Endothelial cell of umbilical vein (primary cell): Measurements from ENCODE around the gene TMEM178B. TPM values are rescaled to one million over a fixed set of nuclear protein-coding genes. Genes with fewer than 3 reads are reported as not detected.

Experiments
- BruUV-seq: library from RNA; stranded (reverse); fragments of 400-500 nt; replicated peaks from 2 replicates; lab custom pipeline; 2021; lab: Mats Ljungman, UMichigan
- CTCF ChIA-PET: fragments of 300-600, 350-600 bp; sonication (Branson Sonifier 250); formaldehyde crosslinking; loops from one replicate; lab custom pipeline; 2021; ENCODE audit warnings: antibody characterized with exemption, inconsistent platforms; lab: Charles Lee
- POLR2A ChIA-PET: fragments of 300-600, 350-600 bp; sonication (Branson Sonifier 250); formaldehyde crosslinking; loops from one replicate; lab custom pipeline; 2021; ENCODE audit warnings: antibody characterized with exemption, inconsistent platforms; lab: Charles Lee
- DNase-seq: peaks from one replicate; pipeline ENCODE4 v3.0.0-alpha.2; 2011; ENCODE audit warnings: low read depth, low spot score
- FAIRE-seq: peaks from 2 replicates; lab custom pipeline; 2011; peaks lifted over from hg19 to GRCh38; lab: Jason Lieb, UNC
- H2AFZ ChIP-seq: 2 replicates; pipeline ENCODE4 v1.6.0; 2012; ENCODE audit warnings: low read depth, low read length, control low read depth, inconsistent platforms
- H3K27ac ChIP-seq: 2 replicates; pipeline ENCODE4 v1.5.1; 2011; ENCODE audit warnings: low read depth, mild to moderate bottlenecking, control low read depth, low read length, moderate library complexity; ENCODE audit not compliant: insufficient read depth
- H3K27me3 ChIP-seq, 2 experiments: 2 replicates each; pipeline versions ENCODE4 v1.6.0 to v1.6.1; 2011; ENCODE audit warnings: low read length in 2 of 2, mixed read lengths in 1 of 2; ENCODE audit not compliant: control insufficient read depth in 2 of 2, insufficient read depth in 2 of 2
- H3K36me3 ChIP-seq, 2 experiments: 2 replicates in 1 of 2; 3 replicates in 1 of 2; pipeline ENCODE4 v1.5.1; 2011; ENCODE audit warnings: low read length in 2 of 2, mild to moderate bottlenecking in 1 of 2, moderate library complexity in 1 of 2; ENCODE audit not compliant: control insufficient read depth in 2 of 2, insufficient read depth in 2 of 2; ENCODE audit errors: extremely low read depth in 1 of 2
- H3K4me1 ChIP-seq: 3 replicates; pipeline ENCODE4 v1.5.1; 2011; ENCODE audit warnings: mild to moderate bottlenecking, low read length; ENCODE audit not compliant: control insufficient read depth, insufficient read depth; ENCODE audit errors: extremely low read depth
- H3K4me2 ChIP-seq: 2 replicates; pipeline ENCODE4 v1.6.1; 2011; ENCODE audit warnings: low read length, control low read depth, mixed read lengths; ENCODE audit not compliant: insufficient read depth
- H3K4me3 ChIP-seq, 3 experiments: fragments of 200-600 bp in 1 of 3; sonication (generic), shearing (Covaris generic) in 1 of 3; replicated peaks in 1 of 3; 2 replicates each; pipeline ENCODE4 v1.5.1; 2011 to 2016; ENCODE audit warnings: control low read depth in 3 of 3, low read length in 3 of 3, mild to moderate bottlenecking in 2 of 3, inconsistent platforms in 1 of 3, low read depth in 1 of 3, moderate library complexity in 1 of 3; ENCODE audit not compliant: insufficient read depth in 1 of 3
- H3K79me2 ChIP-seq: 2 replicates; pipeline ENCODE4 v1.6.0; 2012; ENCODE audit warnings: low read length, inconsistent platforms; ENCODE audit not compliant: control insufficient read depth, insufficient read depth
- H3K9ac ChIP-seq: replicated peaks from 2 replicates; pipeline ENCODE3; 2011; ENCODE audit warnings: low read length, control low read depth; ENCODE audit not compliant: insufficient read depth; ENCODE audit errors: extremely low read depth
- H3K9me1 ChIP-seq: replicated peaks from 3 replicates; pipeline ENCODE4 v1.6.0; 2011; ENCODE audit warnings: mild to moderate bottlenecking, low read length; ENCODE audit not compliant: control insufficient read depth, insufficient read depth; ENCODE audit errors: extremely low read depth
- H3K9me3 ChIP-seq: replicated peaks from 2 replicates; pipeline ENCODE4 v1.5.1; 2012; ENCODE audit warnings: low read length, inconsistent platforms; ENCODE audit not compliant: control insufficient read depth, insufficient read depth
- H4K20me1 ChIP-seq: replicated peaks from 2 replicates; pipeline ENCODE3; 2011; ENCODE audit warnings: mild to moderate bottlenecking, low read length; ENCODE audit not compliant: control insufficient read depth, insufficient read depth; ENCODE audit errors: extremely low read depth
- CTCF ChIP-seq, 2 donors: IDR thresholded peaks; 1 replicate in 1 of 2; 2 replicates in 1 of 2; pipeline ENCODE4 v1.5.1; 2011; ENCODE audit warnings: low read length in 2 of 2, mild to moderate bottlenecking in 2 of 2, moderate library complexity in 2 of 2, control low read depth in 1 of 2, inconsistent platforms in 1 of 2, low read depth in 1 of 2; ENCODE audit not compliant: insufficient read depth in 1 of 2; ENCODE audit errors: extremely low read depth in 1 of 2
- EZH2 ChIP-seq: IDR thresholded peaks from 2 replicates; pipeline ENCODE4 v1.6.1; 2012; ENCODE audit warnings: borderline replicate concordance, low read depth, mild to moderate bottlenecking, moderate library complexity, low read length, inconsistent platforms; ENCODE audit not compliant: severe bottlenecking
- FOS ChIP-seq: IDR thresholded peaks from 2 replicates; pipeline ENCODE4 v1.6.1; 2011; ENCODE audit warnings: mild to moderate bottlenecking, low read length, moderate library complexity, borderline replicate concordance; ENCODE audit not compliant: insufficient read depth
- GATA2 ChIP-seq: IDR thresholded peaks from 2 replicates; pipeline ENCODE4 v1.7.0; 2011; ENCODE audit warnings: low read depth, mild to moderate bottlenecking, moderate library complexity, mixed read lengths, low read length; ENCODE audit not compliant: insufficient read length, insufficient read depth
- JUN ChIP-seq: IDR thresholded peaks from 2 replicates; pipeline ENCODE4 v1.6.1; 2011; ENCODE audit warnings: borderline replicate concordance, low read depth; ENCODE audit not compliant: insufficient read length, insufficient read depth
- MAX ChIP-seq: IDR thresholded peaks from 2 replicates; pipeline ENCODE4 v1.6.1; 2011; ENCODE audit not compliant: insufficient read depth, insufficient read length
- MYC ChIP-seq: IDR thresholded peaks from one replicate; pipeline ENCODE4 v1.6.1; 2011; ENCODE audit warnings: mild to moderate bottlenecking, low read depth, low read length
- POLR2A ChIP-seq: IDR thresholded peaks from 2 replicates; pipeline ENCODE4 v1.6.1; 2012; ENCODE audit warnings: low read depth, mild to moderate bottlenecking, control low read depth, low read length
- POLR2AphosphoS5 ChIP-seq: IDR thresholded peaks from 2 replicates; pipeline ENCODE4 v1.6.1; 2012; ENCODE audit warnings: low read depth, mild to moderate bottlenecking, control low read depth, low read length, moderate library complexity; ENCODE audit not compliant: insufficient read depth
- dilution Hi-C: fragments of 300-500 bp; cut with MboI; formaldehyde crosslinking; loops from one replicate; pipeline ENCODE4 v1.15.0; 2019; ENCODE audit warnings: low sequenced_read_pairs; ENCODE audit not compliant: extremely low pct_ligation_motif_present
- intact Hi-C: fragments of 100-400 bp; cut with micrococcal nuclease; formaldehyde crosslinking; loops from one replicate; pipeline ENCODE4 v1.10.0; 2022
- polyA plus RNA-seq, 4 experiments: library from polyadenylated mRNA; depleted of rRNA in 3 of 4; stranded (reverse) in 3 of 4; unstranded in 1 of 4; fragments of >200 nt; gene quantifications; 2 replicates each; pipeline versions ENCODE4 v1.2.1 to v1.2.3, GENCODE V29; 2011 to 2012; ENCODE audit warnings: missing spikeins in 1 of 4
- total RNA-seq: library from RNA; stranded (reverse); gene quantifications from 2 replicates; pipeline ENCODE4 v1.2.3, GENCODE V29; 2021

Gene TMEM178B
- total and polyA plus RNA-seq, 2 donors (not counting 3 experiments of a cell fraction or from before 2014, with no cell fraction given), result not detected

GRCh38 chr7:141335164-141335563 lies 261.3 kb downstream of the TMEM178B start:
- Histone ChIP-seq H3K9me3 (no peaks in the 10 kb centered on the region), H3K27ac (no peak overlapping the region), H3K36me3 (no peaks in the 10 kb centered on the region), H4K20me1 (no peaks in the 10 kb centered on the region), H3K4me1 (no peaks in the 10 kb centered on the region), H3K4me3 (no peak overlapping the region), H2AFZ (no peak overlapping the region), H3K9ac (no peak overlapping the region), H3K79me2 (no peaks in the 10 kb centered on the region), H3K9me1 (no peaks in the 10 kb centered on the region), H3K27me3 (no peaks in the 10 kb centered on the region), H3K4me2 (no peak overlapping the region)
- CTCF ChIA-PET, result interaction anchor here (0.9 kb wide), 1 partner anchor 104 kb away, joined by 3 read pairs; no protein-coding TSS in a partner anchor
- dilution Hi-C loops (no loop called here), intact Hi-C loops (no loop called here)
- POLR2A ChIA-PET, result no interaction called here
- FAIRE-seq (no peak), DNase-seq (no peak)
- TF ChIP-seq MYC, result no peak
- TF ChIP-seq POLR2AphosphoS5, result no peak
- no peak for TF ChIP-seq FOS
- TF ChIP-seq POLR2A, result no peak
- no peak for TF ChIP-seq JUN
- no peak for TF ChIP-seq CTCF (IDR thresholded peaks at IDR 0.05; ENCODE audit: extremely low read depth in 1 of 2, insufficient read depth in 1 of 2, low read depth in 1 of 2, low read length in 2 of 2)
- no peak for TF ChIP-seq EZH2
- no peak for TF ChIP-seq GATA2
- TF ChIP-seq MAX, result no peak
- no TSS peak for BruUV-seq
